T-helper 17 cell (primary cell): Measurements from ENCODE around the gene COPA. TPM values are rescaled to one million over a fixed set of nuclear protein-coding genes. Genes with fewer than 3 reads are reported as not detected.

Experiments used
- ATAC-seq: fragments of 150-1000 bp; cut with Tn5 transposase; 2 replicates; pipeline ENCODE4 v1.10.0; 2021; ENCODE audit warnings: mild to moderate bottlenecking, moderate library complexity
- DNase-seq, 3 donors: peaks; one replicate each; pipeline versions ENCODE4 v3.0.0 to v3.0.0-alpha.2; 2020 to 2021
- H3K9me3 ChIP-seq: one replicate; pipeline ENCODE4 v1.7.0; 2013; ENCODE audit warnings: low read length, mild to moderate bottlenecking; ENCODE audit not compliant: control insufficient read depth, poor library complexity, severe bottlenecking
- H3K27ac Mint-ChIP-seq: one replicate; pipeline ENCODE4 v1.8.0; 2022; ENCODE audit warnings: mild to moderate bottlenecking, moderate library complexity, mixed read lengths
- H3K27me3 Mint-ChIP-seq: one replicate; pipeline ENCODE4 v1.8.0; 2022; ENCODE audit warnings: mixed read lengths
- H3K36me3 Mint-ChIP-seq: one replicate; pipeline ENCODE4 v1.8.0; 2022; ENCODE audit warnings: low read depth, mixed read lengths
- H3K4me1 Mint-ChIP-seq: one replicate; pipeline ENCODE4 v1.8.0; 2022; ENCODE audit warnings: mild to moderate bottlenecking, mixed read lengths
- H3K4me3 Mint-ChIP-seq: one replicate; pipeline ENCODE4 v1.8.0; 2022; ENCODE audit warnings: mild to moderate bottlenecking, moderate library complexity, mixed read lengths
- total RNA-seq, 4 donors: library from RNA in 2 of 4; stranded (reverse) in 2 of 4; gene quantifications; one replicate each; pipeline ENCODE4 v1.2.3 and lab custom pipeline; 2022 to 2026

Gene COPA
- total RNA-seq, 2 donors from 2014 or later: 122 to 143 TPM

- H3K9me3 ChIP-seq: no peaks in the 10 kb centered on the region
- Mint-ChIP-seq H3K36me3 (peaks cover 6% of the 10 kb centered on the region), H3K27me3 (no peaks in the 10 kb centered on the region), H3K27ac (peak overlapping the region; percentile 100), H3K4me1 (peaks cover 37% of the 10 kb centered on the region), H3K4me3 (peak overlapping the region; percentile 99)
- ATAC-seq (peak; percentile 71), DNase-seq (peak; percentile 31 to 64 (median 60))
Observed at GRCh38 chr1:160261556-160261892, 81.5 kb downstream of the COPA start.

GRCh38 chr1:160260406-160261382, 82.4 kb downstream of the COPA start:
- H3K4me1 Mint-ChIP-seq: peaks cover 37% of the 10 kb centered on the region
- no peaks in the 10 kb centered on the region for H3K27me3 Mint-ChIP-seq
- H3K27ac Mint-ChIP-seq: peak overlapping the region; percentile 100
- no peaks in the 10 kb centered on the region for H3K9me3 ChIP-seq
- H3K36me3 Mint-ChIP-seq: peaks cover 6% of the 10 kb centered on the region
- DNase-seq: no peak
- H3K4me3 Mint-ChIP-seq: peak overlapping the region; percentile 86
- ATAC-seq: no peak

- no peak for ATAC-seq
- no peak overlapping the region for H3K4me3 Mint-ChIP-seq
- no peaks in the 10 kb centered on the region for H3K27me3 Mint-ChIP-seq
- H3K9me3 ChIP-seq: no peaks in the 10 kb centered on the region
- H3K27ac Mint-ChIP-seq: peak overlapping the region; percentile 100
- peaks cover 6% of the 10 kb centered on the region for H3K36me3 Mint-ChIP-seq
- DNase-seq: no peak
- peaks cover 32% of the 10 kb centered on the region for H3K4me1 Mint-ChIP-seq
Observed at GRCh38 chr1:160258177-160258798, 84.8 kb downstream of the COPA start.

GRCh38 chr1:160257411-160258015, 85.5 kb downstream of the COPA start:
- Mint-ChIP-seq H3K36me3 (peaks cover 8% of the 10 kb centered on the region), H3K4me3 (no peak overlapping the region), H3K27ac (peak overlapping the region; percentile 100), H3K27me3 (no peaks in the 10 kb centered on the region), H3K4me1 (peaks cover 33% of the 10 kb centered on the region)
- no peak for ATAC-seq
- DNase-seq: no peak
- H3K9me3 ChIP-seq: no peaks in the 10 kb centered on the region

- Mint-ChIP-seq H3K27ac (no peak overlapping the region), H3K27me3 (no peaks in the 10 kb centered on the region), H3K4me3 (no peak overlapping the region), H3K36me3 (peaks cover 7% of the 10 kb centered on the region), H3K4me1 (peaks cover 33% of the 10 kb centered on the region)
- ATAC-seq: no peak
- H3K9me3 ChIP-seq: no peaks in the 10 kb centered on the region
- DNase-seq: no peak
Observed at GRCh38 chr1:160256396-160257046, 86.5 kb downstream of the COPA start.

GRCh38 chr1:160255781-160256300, 87.2 kb downstream of the COPA start:
- peaks cover 28% of the 10 kb centered on the region for H3K4me1 Mint-ChIP-seq
- peaks cover 7% of the 10 kb centered on the region for H3K36me3 Mint-ChIP-seq
- no peak overlapping the region for H3K27ac Mint-ChIP-seq
- H3K27me3 Mint-ChIP-seq: no peaks in the 10 kb centered on the region
- no peak overlapping the region for H3K4me3 Mint-ChIP-seq
- no peak for ATAC-seq
- H3K9me3 ChIP-seq: no peaks in the 10 kb centered on the region
- no peak for DNase-seq

- DNase-seq (peak; percentile 16 to 29 (median 29)), ATAC-seq (peak; percentile 97)
- H3K36me3 Mint-ChIP-seq: peaks cover 4% of the 10 kb centered on the region
- H3K27me3 Mint-ChIP-seq: no peaks in the 10 kb centered on the region
- H3K27ac Mint-ChIP-seq: peak overlapping the region; percentile 89
- no peak overlapping the region for H3K4me3 Mint-ChIP-seq
- H3K4me1 Mint-ChIP-seq: peaks cover 13% of the 10 kb centered on the region
- H3K9me3 ChIP-seq: no peaks in the 10 kb centered on the region
Observed at GRCh38 chr1:160251687-160252526, 91.1 kb downstream of the COPA start.

- Mint-ChIP-seq H3K27ac (peak overlapping the region; percentile 89), H3K4me3 (no peak overlapping the region), H3K27me3 (no peaks in the 10 kb centered on the region), H3K4me1 (peaks cover 15% of the 10 kb centered on the region), H3K36me3 (peaks cover 4% of the 10 kb centered on the region)
- ATAC-seq: no peak
- H3K9me3 ChIP-seq: no peaks in the 10 kb centered on the region
- DNase-seq: no peak
Observed at GRCh38 chr1:160251011-160251410, 92.0 kb downstream of the COPA start.

GRCh38 chr1:160247053-160247452, 96.0 kb downstream of the COPA start:
- no peaks in the 10 kb centered on the region for H3K9me3 ChIP-seq
- Mint-ChIP-seq H3K36me3 (no peaks in the 10 kb centered on the region), H3K4me3 (no peak overlapping the region), H3K4me1 (peaks cover 20% of the 10 kb centered on the region), H3K27me3 (no peaks in the 10 kb centered on the region), H3K27ac (no peak overlapping the region)
- ATAC-seq (no peak), DNase-seq (no peak)

GRCh38 chr1:160245434-160245833, 97.6 kb downstream of the COPA start:
- Mint-ChIP-seq H3K27ac (peak overlapping the region; percentile 60), H3K4me3 (no peak overlapping the region), H3K27me3 (no peaks in the 10 kb centered on the region), H3K36me3 (no peaks in the 10 kb centered on the region), H3K4me1 (peaks cover 17% of the 10 kb centered on the region)
- DNase-seq (no peak), ATAC-seq (no peak)
- H3K9me3 ChIP-seq: no peaks in the 10 kb centered on the region

- H3K27ac Mint-ChIP-seq: no peak overlapping the region
- no peak overlapping the region for H3K4me3 Mint-ChIP-seq
- H3K4me1 Mint-ChIP-seq: peaks cover 19% of the 10 kb centered on the region
- H3K36me3 Mint-ChIP-seq: peaks cover 3% of the 10 kb centered on the region
- ATAC-seq (no peak), DNase-seq (no peak)
- H3K9me3 ChIP-seq: no peaks in the 10 kb centered on the region
- H3K27me3 Mint-ChIP-seq: no peaks in the 10 kb centered on the region
Observed at GRCh38 chr1:160244209-160244608, 98.8 kb downstream of the COPA start.

- no peak for ATAC-seq
- Mint-ChIP-seq H3K27ac (no peak overlapping the region), H3K4me1 (peaks cover 19% of the 10 kb centered on the region), H3K36me3 (peaks cover 3% of the 10 kb centered on the region), H3K4me3 (no peak overlapping the region), H3K27me3 (no peaks in the 10 kb centered on the region)
- H3K9me3 ChIP-seq: no peaks in the 10 kb centered on the region
- no peak for DNase-seq
Observed at GRCh38 chr1:160243767-160244166, 99.3 kb downstream of the COPA start.
